KMS-11 (cell line): ENCODE measurements around the gene HOXA4.

Experiments
- H2AFZ ChIP-seq: fragments of 200-600 bp; sonication (generic); 2 replicates; pipeline ENCODE4 v1.6.1; 2016; ENCODE audit warnings: antibody characterized with exemption, mixed run types, low read depth
- H3K27ac ChIP-seq: fragments of 200-600 bp; sonication (generic); 2 replicates; pipeline ENCODE4 v1.6.1; 2016; ENCODE audit warnings: mild to moderate bottlenecking, mixed run types
- H3K27me3 ChIP-seq: fragments of 200-600 bp; sonication (generic); 2 replicates; pipeline ENCODE4 v1.6.1; 2017; ENCODE audit warnings: mild to moderate bottlenecking, low read depth, mixed run types, moderate library complexity; ENCODE audit not compliant: insufficient read depth
- H3K36me3 ChIP-seq: fragments of 200-600 bp; sonication (generic); 2 replicates; pipeline ENCODE4 v1.6.1; 2017; ENCODE audit warnings: mild to moderate bottlenecking, mixed run types; ENCODE audit not compliant: insufficient read depth
- H3K4me1 ChIP-seq: fragments of 200-600 bp; sonication (generic); 2 replicates; pipeline ENCODE4 v1.6.1; 2016; ENCODE audit warnings: mild to moderate bottlenecking, low read depth, mixed run types; ENCODE audit not compliant: poor library complexity, severe bottlenecking
- H3K4me2 ChIP-seq: fragments of 200-600 bp; sonication (generic); 2 replicates; pipeline ENCODE4 v1.7.0; 2016; ENCODE audit warnings: mild to moderate bottlenecking, mixed run types
- H3K4me3 ChIP-seq: fragments of 200-600 bp; sonication (generic); IDR thresholded peaks from 2 replicates; pipeline ENCODE4 v1.6.1; 2017; ENCODE audit warnings: low read depth, low read length, mixed read lengths; ENCODE audit not compliant: insufficient read depth
- H3K79me2 ChIP-seq: fragments of 200-600 bp; sonication (generic); 2 replicates; pipeline ENCODE4 v1.6.1; 2016; ENCODE audit warnings: low read depth, mixed run types; ENCODE audit not compliant: insufficient read depth
- H3K9ac ChIP-seq: fragments of 200-600 bp; sonication (generic); 2 replicates; pipeline ENCODE4 v1.6.1; 2016; ENCODE audit warnings: mild to moderate bottlenecking, mixed run types
- H4K20me1 ChIP-seq: fragments of 200-600 bp; sonication (generic); 2 replicates; pipeline ENCODE4 v1.6.1; 2016; ENCODE audit warnings: mild to moderate bottlenecking, mixed run types; ENCODE audit not compliant: insufficient read depth
- CTCF ChIP-seq: fragments of 200-600 bp; sonication (generic); conservative IDR thresholded peaks from 2 replicates; pipeline ENCODE4 v1.6.1; 2017; ENCODE audit warnings: low read depth, mild to moderate bottlenecking, antibody characterized with exemption, low read length, moderate library complexity, mixed read lengths

Gene HOXA4

DNA sequence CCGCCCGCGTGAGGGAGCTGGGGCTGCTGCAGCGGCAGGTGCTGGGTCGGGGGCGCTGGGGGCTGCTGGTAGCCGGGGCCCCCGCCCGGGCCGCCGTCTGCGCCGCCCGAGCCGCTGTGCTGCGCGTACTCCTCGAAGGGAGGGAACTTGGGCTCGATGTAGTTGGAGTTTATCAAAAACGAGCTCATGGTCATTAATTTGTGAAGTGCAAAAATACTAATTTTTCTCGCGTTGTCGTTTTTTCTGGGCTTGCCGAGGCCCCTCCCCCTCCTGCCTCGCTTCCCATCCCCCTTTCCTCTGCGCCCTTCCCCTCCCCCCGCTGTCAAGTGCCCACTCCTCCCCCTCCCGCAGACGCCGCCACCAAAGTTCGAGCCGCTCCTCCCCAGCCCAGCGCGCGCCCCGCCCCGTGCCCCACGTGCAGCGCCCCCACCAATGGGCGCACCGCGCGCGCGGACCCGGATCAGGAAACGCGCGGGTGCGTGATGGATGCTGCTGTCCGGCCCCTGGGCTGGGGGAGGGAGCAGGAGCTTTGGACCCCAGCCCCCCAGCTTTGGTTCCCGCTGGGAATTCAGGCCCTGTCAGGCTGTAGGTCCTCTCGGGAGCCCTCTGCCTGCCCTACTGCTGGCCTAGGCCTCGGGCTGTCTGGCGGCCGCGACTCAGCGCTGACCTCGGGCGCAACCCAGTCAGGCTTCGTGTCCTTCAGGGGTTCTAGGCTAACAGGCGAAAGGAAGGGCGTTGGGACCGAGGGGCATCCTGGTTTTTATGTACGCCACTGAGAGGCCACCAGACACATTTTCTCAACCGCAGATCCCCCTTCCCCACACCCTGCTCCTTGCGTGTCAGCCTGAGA is at the start of gene HOXA4:
HOXA4 (minus strand) TSS at position 218 of the 850 bp plus-strand sequence; CDS start at position 194, 24 bp downstream.
- Histone ChIP-seq H3K27ac (peak within 1 kb of the TSS; percentile 94), H3K9ac (peak within 1 kb of the TSS; percentile 94), H3K79me2 (no peaks in the 10 kb centered on the region; the same call in 1 of the 2 replicates), H4K20me1 (no peaks in the 10 kb centered on the region), H3K4me1 (peaks cover 45% of the 10 kb centered on the region), H3K36me3 (no peaks in the 10 kb centered on the region), H3K4me3 (peak within 1 kb of the TSS; percentile 58), H3K4me2 (peak within 1 kb of the TSS; percentile 88), H3K27me3 (no peaks in the 10 kb centered on the region), H2AFZ (peak within 1 kb of the TSS; percentile 79)
- TF ChIP-seq CTCF = no peak

- no peak overlapping the region for H3K27ac ChIP-seq
- no peak overlapping the region for H3K4me3 ChIP-seq
- no peak overlapping the region for H3K9ac ChIP-seq
- H3K79me2 ChIP-seq = no peaks in the 10 kb centered on the region
- H4K20me1 ChIP-seq = no peaks in the 10 kb centered on the region
- no peaks in the 10 kb centered on the region for H3K27me3 ChIP-seq
- 0 out of 2 replicates have a peak overlapping the region, but pooled peaks have one; percentile 22 for H3K4me2 ChIP-seq
- no peaks in the 10 kb centered on the region for H3K4me1 ChIP-seq
- no peaks in the 10 kb centered on the region for H3K36me3 ChIP-seq
- H2AFZ ChIP-seq = peak overlapping the region; percentile 29; the same call in 1 of the 2 replicates
- TF ChIP-seq CTCF = peak; percentile 89
Observed at GRCh38 chr7:27179503-27180430, 49.2 kb upstream of the HOXA4 start.

GRCh38 chr7:27179030-27179429 is 48.5 kb upstream of the HOXA4 start:
- H4K20me1 ChIP-seq = no peaks in the 10 kb centered on the region
- H3K27ac ChIP-seq = no peak overlapping the region
- H3K4me3 ChIP-seq = no peak overlapping the region
- no peaks in the 10 kb centered on the region for H3K79me2 ChIP-seq
- no peaks in the 10 kb centered on the region for H3K27me3 ChIP-seq
- TF ChIP-seq CTCF = no peak
- H2AFZ ChIP-seq = no peak overlapping the region
- no peaks in the 10 kb centered on the region for H3K36me3 ChIP-seq
- H3K4me1 ChIP-seq = no peaks in the 10 kb centered on the region
- no peak overlapping the region for H3K9ac ChIP-seq
- H3K4me2 ChIP-seq = no peak overlapping the region

- Histone ChIP-seq H3K27me3 (no peaks in the 10 kb centered on the region), H3K9ac (no peak overlapping the region)
Observed at GRCh38 chr7:27178366-27178765, 47.8 kb upstream of the HOXA4 start.

More at GRCh38 chr7:27178366-27178765, 47.8 kb upstream of the HOXA4 start:
- Histone ChIP-seq H3K4me2 (no peak overlapping the region), H3K4me1 (no peaks in the 10 kb centered on the region), H3K79me2 (no peaks in the 10 kb centered on the region), H3K4me3 (no peak overlapping the region), H4K20me1 (no peaks in the 10 kb centered on the region), H3K36me3 (no peaks in the 10 kb centered on the region), H2AFZ (no peak overlapping the region), H3K27ac (no peak overlapping the region)
- TF ChIP-seq CTCF = no peak
